ENCODE measurements around the gene MASP2. TPM values are rescaled to one million over a fixed set of nuclear protein-coding genes. Genes with fewer than 3 reads are reported as not detected.

MASP2 gene
- total and polyA plus RNA-seq, 2 of the 8 experiments (the other 6 are each of a cell fraction or from before 2014, with no cell fraction given) = 0.54 to 1.2 TPM

GRCh38 chr1:11068600-11069473, 21.8 kb upstream of the MASP2 start (continued):
- TF ChIP-seq KDM4A (IDR thresholded peaks at IDR 0.05; ENCODE audit: low read depth, low read length, severe bottlenecking) (no peak), SIRT6 (IDR thresholded peaks at IDR 0.05; ENCODE audit: low read length) (no peak), TAF7 (optimal IDR thresholded peaks at IDR 0.05; ENCODE audit: borderline replicate concordance, low read depth, low read length) (no peak), TBP (IDR thresholded peaks at IDR 0.05; ENCODE audit: low read depth, low read length) (no peak), CBX8 (IDR thresholded peaks at IDR 0.05; ENCODE audit: borderline replicate concordance, low read depth, low read length) (no peak), MAFK (IDR thresholded peaks at IDR 0.05; ENCODE audit: low read depth, low read length) (no peak), SUZ12 (IDR thresholded peaks at IDR 0.05; ENCODE audit: low read length) (no peak), RXRA (IDR thresholded peaks at IDR 0.05; ENCODE audit: insufficient read depth, low read depth, low read length) (no peak)
